A204.1 (cell line): ENCODE results near the gene TADA2B.
"Not testable (repeated sequence)": the region's sequence is repeated elsewhere in the genome, so short reads cannot be mapped to it uniquely, and the experiment has no call there.

ENCODE experiments used
- FAIRE-seq: peaks from 2 replicates; lab custom pipeline; 2012; peaks lifted over from hg19 to GRCh38; lab: Jason Lieb, UNC

Gene TADA2B

DNA sequence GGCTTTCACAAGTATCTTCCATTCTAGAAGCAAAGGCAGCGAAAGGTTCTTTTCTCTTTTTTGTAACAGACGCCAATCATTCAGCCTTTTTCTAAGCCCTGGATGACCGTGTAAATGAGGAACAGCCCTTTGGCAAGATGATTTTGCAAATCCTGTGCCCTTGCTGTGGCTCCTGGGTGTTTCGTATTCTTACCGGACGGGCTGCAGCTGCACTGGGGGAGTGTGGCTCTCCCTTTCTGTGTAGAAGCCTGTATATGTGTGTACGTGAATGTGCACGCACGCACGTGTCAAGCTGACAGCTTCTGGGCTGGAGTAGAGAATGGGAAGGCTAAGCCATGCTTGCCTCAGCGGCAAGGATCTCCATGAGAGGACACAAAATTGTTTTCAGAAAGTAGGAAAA lies 16.5 kb downstream of the TADA2B start:
- FAIRE-seq = no peak

DNA sequence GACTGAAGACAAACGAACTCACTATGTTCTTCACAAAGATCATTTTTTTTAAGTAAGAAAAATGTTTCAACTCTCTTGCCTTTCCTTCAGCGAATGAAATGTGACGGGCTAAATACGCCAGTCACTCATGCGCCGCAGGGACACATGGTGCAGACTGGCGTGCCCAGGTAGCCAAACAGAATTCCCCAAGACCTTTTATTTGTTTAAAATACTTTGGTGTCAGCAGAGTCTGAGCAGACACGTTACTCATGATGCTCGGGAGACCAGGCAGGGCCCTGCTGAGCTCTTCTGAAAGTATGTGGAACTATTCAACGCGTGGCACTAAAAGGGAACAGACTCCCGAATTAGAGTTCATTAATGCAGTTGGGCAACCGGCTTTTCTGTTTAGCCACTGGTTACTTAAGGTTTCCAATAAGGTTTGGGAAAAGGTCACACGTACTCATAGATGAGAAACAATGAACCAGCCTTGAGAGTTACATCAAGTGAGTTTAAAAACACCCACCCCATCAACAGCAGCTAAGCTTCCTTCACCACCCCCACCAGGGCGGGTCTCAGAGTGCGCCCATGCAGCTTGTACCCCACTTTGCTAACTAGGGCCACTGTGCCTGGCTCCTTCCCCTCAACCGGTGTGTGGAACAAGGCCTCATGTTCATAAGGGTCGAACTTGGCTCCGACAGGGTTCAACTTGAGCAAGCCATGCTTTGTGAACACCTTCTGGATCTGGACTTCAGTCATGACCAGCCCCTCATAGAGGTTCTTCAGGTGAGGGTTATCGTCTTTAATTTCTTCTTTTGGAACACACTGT lies 17.4 kb downstream of the TADA2B start:
- FAIRE-seq = no peak

DNA sequence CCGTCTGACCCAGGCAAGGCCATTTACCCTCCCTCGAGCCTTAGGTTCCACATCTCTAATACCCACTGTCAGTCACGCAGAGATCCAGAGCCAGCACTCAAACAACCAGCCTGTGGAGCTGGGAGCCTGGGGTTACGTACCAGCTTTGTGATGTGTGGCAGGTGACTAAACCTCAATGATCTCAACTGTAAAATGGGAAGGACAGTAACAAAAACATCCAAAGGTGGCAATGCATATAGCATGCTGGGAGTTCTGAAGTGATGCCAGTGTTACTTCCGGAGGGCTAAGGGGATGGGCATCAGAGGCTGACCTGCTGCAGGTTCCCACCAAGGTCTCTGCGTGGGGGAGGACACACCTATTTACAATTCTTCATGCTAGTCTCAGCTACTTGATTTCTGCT lies 18.6 kb downstream of the TADA2B start:
- no peak for FAIRE-seq

GRCh38 chr4:7062816-7063215 lies 19.6 kb downstream of the TADA2B start:
- FAIRE-seq = no peak

DNA sequence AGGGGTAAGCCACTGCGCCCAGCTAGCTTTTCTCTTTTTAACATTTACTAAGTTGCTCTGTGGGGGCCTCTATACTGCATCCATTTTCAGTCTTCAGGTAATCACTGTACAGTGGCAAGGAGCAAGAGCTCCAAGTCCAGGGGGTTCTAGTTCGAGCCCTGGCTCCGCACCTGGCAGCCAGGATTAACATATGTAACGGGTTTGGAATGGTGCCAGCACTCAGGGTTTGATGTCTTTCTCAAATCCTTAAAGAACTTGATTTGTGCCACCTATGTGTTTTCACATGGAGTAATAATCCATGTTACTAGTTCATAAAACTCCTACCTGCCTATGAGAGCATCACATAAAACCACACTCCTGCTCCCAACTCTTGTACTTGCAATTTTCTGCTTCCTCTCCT lies 20.2 kb downstream of the TADA2B start:
- no peak for FAIRE-seq

DNA sequence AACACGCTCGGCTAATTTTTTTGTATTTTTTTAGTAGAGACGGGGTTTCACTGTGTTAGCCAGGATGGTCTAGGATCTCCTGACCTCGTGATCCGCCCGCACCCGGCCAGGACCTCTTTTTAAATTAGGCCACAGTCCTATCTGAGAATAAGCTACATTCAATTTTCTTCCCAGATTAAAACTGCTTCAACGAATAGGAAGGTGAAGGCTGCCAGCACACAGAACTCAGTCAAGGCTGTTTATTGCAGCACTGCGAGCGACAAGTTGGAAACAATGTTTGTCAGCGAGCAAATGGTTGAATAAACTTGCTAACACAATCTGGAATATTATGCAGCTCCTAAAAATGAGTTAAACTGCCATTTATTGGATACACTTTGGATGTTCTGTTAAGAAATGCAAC lies 22.8 kb downstream of the TADA2B start:
- FAIRE-seq = no peak

GRCh38 chr4:7066493-7066892 lies 23.3 kb downstream of the TADA2B start:
- FAIRE-seq = no peak

GRCh38 chr4:7067126-7067451 lies 23.9 kb downstream of the TADA2B start:
- no peak for FAIRE-seq

GRCh38 chr4:7067452-7068278 lies 24.5 kb downstream of the TADA2B start, which contains the start of gene GRPEL1:
Gene GRPEL1, minus strand, starts transcription at chr4:7068064. Its CDS starts 32 bp downstream, at chr4:7068032.
- FAIRE-seq = peak; percentile 95

GRCh38 chr4:7068279-7068842 lies 25.2 kb downstream of the TADA2B start:
- no peak for FAIRE-seq

- no peak for FAIRE-seq
Measured at GRCh38 chr4:7068883-7069282, 25.7 kb downstream of the TADA2B start.

- no peak for FAIRE-seq
Measured at GRCh38 chr4:7070729-7071511, 27.7 kb downstream of the TADA2B start.

- no peak for FAIRE-seq
Measured at GRCh38 chr4:7073059-7073458, 29.9 kb downstream of the TADA2B start.

DNA sequence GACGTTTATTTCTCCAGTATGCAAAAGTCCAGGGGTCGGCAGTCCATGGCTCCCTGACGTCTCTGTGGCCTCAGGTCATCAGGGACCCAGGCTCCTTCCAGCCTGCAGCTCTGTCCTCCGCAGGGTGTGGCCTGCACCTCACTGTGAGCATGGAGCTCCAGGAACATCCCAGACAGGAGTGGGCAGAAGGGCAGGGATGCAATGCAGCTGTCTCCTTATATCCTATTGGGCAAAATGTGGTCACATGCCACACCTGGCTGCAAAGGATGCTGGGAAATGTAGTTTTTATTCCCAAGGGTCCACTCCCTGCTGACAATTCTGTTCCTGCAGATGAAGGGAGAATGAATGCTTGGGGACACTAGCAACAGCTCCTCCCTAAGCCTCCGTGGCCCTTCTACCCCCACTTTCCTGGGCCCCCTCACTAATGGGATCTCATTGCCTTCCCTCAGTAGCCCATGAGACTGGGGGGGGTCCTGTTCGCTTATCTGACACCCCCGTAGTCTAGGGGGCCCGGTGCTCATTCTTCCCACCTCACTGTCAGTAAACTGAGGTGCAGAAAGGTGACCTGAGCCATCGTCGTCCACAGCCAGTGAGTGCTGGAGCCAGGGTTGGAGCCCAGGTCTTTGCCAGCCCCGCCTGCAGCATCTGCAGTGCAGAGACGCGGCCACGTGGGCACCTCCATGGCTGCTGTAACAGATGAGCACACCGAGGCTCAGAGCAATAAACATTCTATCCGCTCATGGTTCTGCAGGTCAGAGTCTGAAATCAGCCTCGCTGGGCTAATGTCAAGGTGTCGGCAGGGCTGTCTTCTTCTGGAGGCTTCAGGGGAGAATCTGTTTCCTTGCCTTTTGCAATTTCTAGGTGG lies 30.6 kb downstream of the TADA2B start:
- FAIRE-seq = no peak

- no peak for FAIRE-seq
Measured at GRCh38 chr4:7074426-7074825, 31.3 kb downstream of the TADA2B start.

GRCh38 chr4:7075962-7076695 lies 33.0 kb downstream of the TADA2B start:
- FAIRE-seq = no peak

DNA sequence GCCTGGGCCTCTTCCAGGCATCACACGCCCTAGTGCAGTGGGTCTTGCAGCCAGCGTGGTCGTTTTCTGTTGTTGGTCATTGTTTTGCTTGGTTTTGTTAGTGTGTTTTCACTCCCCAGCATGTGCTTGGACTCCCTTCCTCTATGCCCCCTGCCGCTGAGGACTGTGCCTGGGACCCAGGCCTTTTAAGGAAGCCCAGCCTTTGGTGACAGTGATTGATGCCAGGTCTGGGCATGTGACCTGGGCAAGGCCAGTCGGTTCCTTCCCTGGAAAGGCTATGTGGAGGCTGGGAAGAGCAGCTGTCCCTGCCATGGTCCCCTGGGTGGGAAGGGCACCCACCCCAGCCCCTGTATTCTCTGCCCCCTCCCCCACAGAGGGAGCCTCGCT lies 33.5 kb downstream of the TADA2B start:
- no peak for FAIRE-seq

- no peak for FAIRE-seq
Measured at GRCh38 chr4:7077371-7077770, 34.2 kb downstream of the TADA2B start.

- no peak for FAIRE-seq
Measured at GRCh38 chr4:7078025-7078424, 34.9 kb downstream of the TADA2B start.

- not testable (repeated sequence) for FAIRE-seq
Measured at GRCh38 chr4:7079483-7079882, 36.3 kb downstream of the TADA2B start.

- FAIRE-seq = not testable (repeated sequence)
Measured at GRCh38 chr4:7079909-7080308, 36.7 kb downstream of the TADA2B start.
